CD4-positive, CD25-positive, alpha-beta regulatory T cell (primary cell): ENCODE results near the gene NF1. TPM values are rescaled to one million over a fixed set of nuclear protein-coding genes. Genes with fewer than 3 reads are reported as not detected.
"Not testable (repeated sequence)": the region's sequence is repeated elsewhere in the genome, so short reads cannot be mapped to it uniquely, and the experiment has no call there.

Experiments
- ATAC-seq, 2 donors: fragments of 150-1000 bp; cut with Tn5 transposase; one replicate each; pipeline ENCODE4 v1.10.0; 2021; ENCODE audit warnings: low read depth in 2 of 2, moderate number of reproducible peaks in 2 of 2, moderate library complexity in 1 of 2
- DNase-seq, 3 donors: peaks; one replicate each; pipeline versions ENCODE4 v3.0.0 to v3.0.0-alpha.2; 2012 to 2022; ENCODE audit warnings: mixed read lengths in 1 of 3
- H3K27ac ChIP-seq: one replicate; pipeline ENCODE4 v1.7.0; 2013; ENCODE audit warnings: mild to moderate bottlenecking, low read length; ENCODE audit not compliant: insufficient read depth, poor library complexity, severe bottlenecking
- H3K27me3 ChIP-seq: one replicate; pipeline ENCODE4 v1.7.0; 2013; ENCODE audit warnings: low read length; ENCODE audit not compliant: control insufficient read depth, insufficient read depth
- H3K36me3 ChIP-seq: one replicate; pipeline ENCODE4 v1.7.0; 2013; ENCODE audit warnings: mild to moderate bottlenecking, low read length, moderate library complexity; ENCODE audit not compliant: control insufficient read depth, insufficient read depth
- H3K4me1 ChIP-seq: 2 replicates; pipeline ENCODE4 v1.7.0; 2013; ENCODE audit warnings: mild to moderate bottlenecking, low read length; ENCODE audit not compliant: insufficient read depth, control insufficient read depth, poor library complexity, severe bottlenecking
- H3K4me3 ChIP-seq: one replicate; pipeline ENCODE4 v1.7.0; 2013; ENCODE audit warnings: low read depth, mild to moderate bottlenecking, low read length, moderate library complexity
- H3K9me3 ChIP-seq, 2 experiments: 1 replicate in 1 of 2; 2 replicates in 1 of 2; pipeline ENCODE4 v1.7.0; 2013; ENCODE audit warnings: low read length in 2 of 2, mild to moderate bottlenecking in 1 of 2, moderate library complexity in 1 of 2; ENCODE audit not compliant: control insufficient read depth in 2 of 2
- H3K27ac Mint-ChIP-seq, 3 donors: one replicate each; pipeline ENCODE4 v1.8.0; 2020 to 2022; ENCODE audit warnings: mild to moderate bottlenecking in 3 of 3, mixed read lengths in 3 of 3, moderate library complexity in 2 of 3
- H3K27me3 Mint-ChIP-seq: one replicate; pipeline ENCODE4 v1.8.0; 2022; ENCODE audit warnings: mild to moderate bottlenecking, mixed read lengths
- H3K36me3 Mint-ChIP-seq: one replicate; pipeline ENCODE4 v1.8.0; 2020; ENCODE audit warnings: mixed read lengths
- H3K4me1 Mint-ChIP-seq, 4 donors: one replicate each; pipeline ENCODE4 v1.8.0; 2020 to 2022; ENCODE audit warnings: mixed read lengths in 4 of 4, mild to moderate bottlenecking in 1 of 4
- H3K4me3 Mint-ChIP-seq, 4 donors: one replicate each; pipeline ENCODE4 v1.8.0; 2020 to 2022; ENCODE audit warnings: mild to moderate bottlenecking in 4 of 4, mixed read lengths in 4 of 4, moderate library complexity in 3 of 4
- H3K9me3 Mint-ChIP-seq, 7 donors: one replicate each; pipeline ENCODE4 v1.8.0; 2020 to 2022; ENCODE audit warnings: mixed read lengths in 7 of 7, mild to moderate bottlenecking in 3 of 7, moderate library complexity in 2 of 7
- polyA plus RNA-seq, 4 donors: library from polyadenylated mRNA; unstranded; fragments of 300-500 nt; fragmentation: Illumina TruSeq; gene quantifications; one replicate each; pipeline ENCODE4 v1.2.3, GENCODE V29; 2021
- total RNA-seq: library from RNA; stranded (reverse); gene quantifications from one replicate; pipeline ENCODE4 v1.2.3, GENCODE V29; 2022

The NF1 gene
- total and polyA plus RNA-seq, 5 donors from 2014 or later, result 19.7 to 47.3 (median 40.8) TPM

DNA sequence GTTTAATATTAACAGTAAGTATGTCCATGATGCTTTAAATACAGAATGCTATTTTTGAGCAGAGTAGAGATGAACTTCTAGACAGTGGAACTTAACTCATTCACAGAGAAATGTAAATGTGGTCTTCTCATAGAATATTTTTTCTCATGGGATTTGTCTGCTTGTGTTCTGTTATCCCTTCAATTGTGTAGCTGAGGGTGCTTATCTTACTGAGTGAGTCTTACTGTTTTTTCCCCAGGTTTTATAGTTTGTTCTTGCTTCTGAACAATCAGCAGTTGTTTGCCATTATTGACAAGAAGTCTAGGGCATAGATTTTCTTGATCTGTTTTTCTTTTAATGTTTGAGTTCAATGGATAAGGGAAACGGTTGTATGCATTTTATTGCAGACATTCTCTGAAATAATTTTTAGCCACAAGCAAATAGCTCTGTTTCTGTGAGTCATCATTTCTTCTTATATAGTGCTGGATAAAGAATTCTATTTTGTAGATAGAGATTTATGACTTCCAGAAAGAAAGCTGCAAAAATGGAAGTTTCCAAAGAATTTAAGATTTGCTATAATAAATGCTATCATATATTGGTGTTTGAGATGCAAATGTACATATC is 60.5 kb downstream of the NF1 start:
- Histone ChIP-seq H3K9me3 (peaks cover 0 to 2% of the 10 kb centered on the region in 2 experiments), H3K4me3 (no peak overlapping the region), H3K27ac (no peak overlapping the region), H3K36me3 (no peaks in the 10 kb centered on the region), H3K4me1 (peaks cover 7% of the 10 kb centered on the region), H3K27me3 (no peaks in the 10 kb centered on the region)
- ATAC-seq (no peak), DNase-seq (no peak)
- Mint-ChIP-seq H3K36me3 (peaks cover 5% of the 10 kb centered on the region), H3K27ac (no peak overlapping the region), H3K4me1 (peaks cover 15 to 19% (median 18%) of the 10 kb centered on the region in 4 donors), H3K4me3 (no peak overlapping the region), H3K9me3 (peaks cover 0 to 15% (median 3%) of the 10 kb centered on the region in 7 donors), H3K27me3 (no peaks in the 10 kb centered on the region)

- Mint-ChIP-seq H3K36me3 (peaks cover 5% of the 10 kb centered on the region), H3K9me3 (peaks cover 0 to 15% (median 3%) of the 10 kb centered on the region in 7 donors), H3K4me3 (no peak overlapping the region), H3K4me1 (peaks cover 16 to 22% (median 20%) of the 10 kb centered on the region in 4 donors), H3K27me3 (no peaks in the 10 kb centered on the region), H3K27ac (no peak overlapping the region)
- Histone ChIP-seq H3K9me3 (peaks cover 0 to 2% of the 10 kb centered on the region in 2 experiments), H3K27ac (no peak overlapping the region), H3K4me3 (no peak overlapping the region), H3K36me3 (no peaks in the 10 kb centered on the region), H3K4me1 (peaks cover 7% of the 10 kb centered on the region), H3K27me3 (no peaks in the 10 kb centered on the region)
- ATAC-seq (no peak), DNase-seq (no peak)
Measured at GRCh38 chr17:31156326-31156725, 61.5 kb downstream of the NF1 start.

DNA sequence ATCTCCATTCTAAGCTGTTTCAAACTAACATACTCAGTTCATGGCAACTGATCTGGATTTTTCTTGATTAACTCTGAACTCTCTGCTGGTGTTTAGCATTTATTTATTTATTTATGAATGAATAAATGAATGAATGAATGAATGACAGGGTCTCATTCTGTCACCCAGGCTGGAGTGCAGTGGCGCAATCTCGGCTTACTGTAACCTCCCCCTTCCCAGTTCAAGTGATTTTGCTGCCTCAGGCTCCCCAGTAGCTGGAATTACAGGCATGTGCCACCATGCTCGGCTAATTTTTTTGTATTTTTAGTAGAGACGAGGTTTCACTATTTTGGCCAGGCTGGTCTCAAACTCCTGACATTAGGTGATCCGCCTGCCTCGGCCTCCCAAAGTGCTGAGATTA is 62.1 kb downstream of the NF1 start:
- not testable (repeated sequence) for H3K27ac ChIP-seq, H3K9me3 ChIP-seq, H3K4me1 ChIP-seq, H3K27me3 Mint-ChIP-seq, H3K4me3 Mint-ChIP-seq, DNase-seq, H3K4me3 ChIP-seq, H3K27me3 ChIP-seq, H3K27ac Mint-ChIP-seq, H3K36me3 Mint-ChIP-seq, ATAC-seq, H3K36me3 ChIP-seq
- Mint-ChIP-seq H3K9me3 (peaks cover 0 to 15% (median 3%) of the 10 kb centered on the region in 7 donors), H3K4me1 (peaks cover 16 to 22% (median 20%) of the 10 kb centered on the region in 4 donors)

DNA sequence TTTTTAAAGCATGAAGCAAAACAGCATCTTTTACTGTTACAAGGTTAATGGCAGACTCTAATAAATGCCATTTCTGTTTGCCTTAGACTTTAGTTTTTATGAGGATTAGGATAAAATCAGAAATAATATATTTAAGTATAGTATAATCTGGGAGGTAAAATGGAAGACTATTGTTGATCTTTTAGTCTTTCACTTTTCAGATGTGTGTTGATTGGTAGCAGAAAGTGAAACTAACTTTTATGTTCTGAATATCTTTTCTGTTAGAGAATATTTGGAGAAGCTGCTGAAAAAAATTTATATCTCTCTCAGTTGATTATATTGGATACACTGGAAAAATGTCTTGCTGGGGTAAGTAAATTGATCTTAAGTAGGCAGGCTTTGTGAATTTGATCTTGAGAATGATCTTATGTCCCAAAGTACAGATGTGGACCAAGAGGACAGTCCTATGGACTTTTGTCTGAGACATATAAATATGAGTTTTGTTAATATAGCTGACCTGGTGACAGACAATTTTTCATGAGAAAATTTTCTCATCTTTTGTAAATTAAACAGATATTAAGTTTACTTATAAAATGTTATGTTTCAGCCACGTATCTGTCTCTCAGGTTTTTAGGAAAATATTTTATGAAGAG is 64.1 kb downstream of the NF1 start:
- Mint-ChIP-seq H3K27ac (peak overlapping the region; percentile 82 to 91 (median 82)), H3K4me1 (peaks cover 13 to 28% (median 20%) of the 10 kb centered on the region in 4 donors), H3K9me3 (peaks cover 0 to 3% (median 0%) of the 10 kb centered on the region in 7 donors), H3K27me3 (no peaks in the 10 kb centered on the region), H3K36me3 (peaks cover 5% of the 10 kb centered on the region), H3K4me3 (peak overlapping the region; percentile 82 to 97 (median 84))
- ATAC-seq, result peak; percentile 59 to 70
- DNase-seq, result peak in 2 of 3 donors; percentile 26 to 58
- Histone ChIP-seq H3K4me1 (peaks cover 7% of the 10 kb centered on the region), H3K27ac (peak overlapping the region; percentile 30), H3K9me3 (no peaks in the 10 kb centered on the region), H3K36me3 (no peaks in the 10 kb centered on the region), H3K27me3 (no peaks in the 10 kb centered on the region), H3K4me3 (peak overlapping the region; percentile 91)

DNA sequence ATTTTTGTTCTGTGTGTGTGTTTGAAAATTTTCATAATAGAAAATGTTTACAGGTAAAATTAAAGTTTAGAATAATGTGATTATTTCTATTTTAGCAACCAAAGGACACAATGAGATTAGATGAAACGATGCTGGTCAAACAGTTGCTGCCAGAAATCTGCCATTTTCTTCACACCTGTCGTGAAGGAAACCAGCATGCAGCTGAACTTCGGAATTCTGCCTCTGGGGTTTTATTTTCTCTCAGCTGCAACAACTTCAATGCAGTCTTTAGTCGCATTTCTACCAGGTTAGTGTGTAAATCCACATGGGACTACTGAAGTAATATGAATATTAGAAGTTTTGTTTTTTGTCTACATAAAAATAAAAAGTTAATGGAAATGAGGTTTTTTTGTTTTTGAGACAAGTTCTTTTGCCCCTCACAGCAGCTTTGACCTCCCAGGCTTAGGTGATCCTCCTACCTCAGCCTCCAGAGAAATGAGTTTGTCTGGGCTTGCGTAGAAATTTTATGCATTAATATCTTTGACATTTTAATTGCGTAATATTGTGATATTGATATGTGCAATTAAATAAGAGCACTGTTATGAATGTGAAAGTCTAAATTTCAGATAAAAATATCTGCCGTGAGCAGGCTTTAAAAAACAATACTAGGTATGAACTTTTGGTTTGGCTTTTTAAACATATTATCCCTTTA is 68.5 kb downstream of the NF1 start:
- H3K27ac Mint-ChIP-seq, result no peak overlapping the region
- H3K4me3 ChIP-seq, result no peak overlapping the region
- no peak overlapping the region for H3K27ac ChIP-seq
- H3K36me3 Mint-ChIP-seq, result peaks cover 4% of the 10 kb centered on the region
- H3K4me1 ChIP-seq, result peaks cover 7% of the 10 kb centered on the region
- H3K36me3 ChIP-seq, result peaks cover 8% of the 10 kb centered on the region
- H3K4me3 Mint-ChIP-seq, result no peak overlapping the region
- DNase-seq (no peak), ATAC-seq (no peak)
- no peaks in the 10 kb centered on the region for H3K27me3 ChIP-seq
- no peaks in the 10 kb centered on the region for H3K9me3 Mint-ChIP-seq
- H3K27me3 Mint-ChIP-seq, result no peaks in the 10 kb centered on the region
- no peaks in the 10 kb centered on the region for H3K9me3 ChIP-seq
- H3K4me1 Mint-ChIP-seq, result peaks cover 11 to 23% (median 16%) of the 10 kb centered on the region in 4 donors

GRCh38 chr17:31167111-31167510 is 72.3 kb downstream of the NF1 start:
- peaks cover 18% of the 10 kb centered on the region for H3K36me3 Mint-ChIP-seq
- H3K4me1 Mint-ChIP-seq, result peaks cover 0 to 6% (median 1%) of the 10 kb centered on the region in 4 donors
- Histone ChIP-seq H3K4me3 (no peak overlapping the region), H3K4me1 (no peaks in the 10 kb centered on the region), H3K36me3 (peaks cover 8% of the 10 kb centered on the region), H3K27ac (no peak overlapping the region), H3K27me3 (no peaks in the 10 kb centered on the region), H3K9me3 (no peaks in the 10 kb centered on the region)
- DNase-seq, result no peak
- H3K9me3 Mint-ChIP-seq, result no peaks in the 10 kb centered on the region
- no peak overlapping the region for H3K27ac Mint-ChIP-seq
- no peaks in the 10 kb centered on the region for H3K27me3 Mint-ChIP-seq
- no peak for ATAC-seq
- H3K4me3 Mint-ChIP-seq, result no peak overlapping the region

GRCh38 chr17:31171701-31172100 is 76.9 kb downstream of the NF1 start:
- Histone ChIP-seq H3K9me3 (no peaks in the 10 kb centered on the region), H3K4me1 (no peaks in the 10 kb centered on the region), H3K4me3 (no peak overlapping the region), H3K27me3 (no peaks in the 10 kb centered on the region), H3K36me3 (no peaks in the 10 kb centered on the region), H3K27ac (no peak overlapping the region)
- H3K27me3 Mint-ChIP-seq, result no peaks in the 10 kb centered on the region
- H3K4me1 Mint-ChIP-seq, result peaks cover 0 to 3% (median 0%) of the 10 kb centered on the region in 4 donors
- H3K9me3 Mint-ChIP-seq, result peaks cover 0 to 1% (median 0%) of the 10 kb centered on the region in 7 donors
- no peak for ATAC-seq
- DNase-seq, result no peak
- H3K36me3 Mint-ChIP-seq, result peaks cover 18% of the 10 kb centered on the region
- H3K4me3 Mint-ChIP-seq, result no peak overlapping the region
- no peak overlapping the region for H3K27ac Mint-ChIP-seq
